Upper lobe of left lung (tissue), 4 donors: Measurements from ENCODE around the gene MROH7.

Source experiments
- EP300 ChIP-seq, 4 donors: sonication (generic); formaldehyde crosslinking; IDR thresholded peaks; one replicate each; pipeline ENCODE4 v1.5.1; 2017; ENCODE audit warnings: antibody characterized with exemption in 4 of 4, control low read depth in 2 of 4
- POLR2A ChIP-seq, 4 donors: fragments of 450-650 bp; IDR thresholded peaks; one replicate each; pipeline ENCODE4 v1.5.1; 2016 to 2017; ENCODE audit warnings: antibody characterized with exemption in 4 of 4, mild to moderate bottlenecking in 2 of 4

DNA sequence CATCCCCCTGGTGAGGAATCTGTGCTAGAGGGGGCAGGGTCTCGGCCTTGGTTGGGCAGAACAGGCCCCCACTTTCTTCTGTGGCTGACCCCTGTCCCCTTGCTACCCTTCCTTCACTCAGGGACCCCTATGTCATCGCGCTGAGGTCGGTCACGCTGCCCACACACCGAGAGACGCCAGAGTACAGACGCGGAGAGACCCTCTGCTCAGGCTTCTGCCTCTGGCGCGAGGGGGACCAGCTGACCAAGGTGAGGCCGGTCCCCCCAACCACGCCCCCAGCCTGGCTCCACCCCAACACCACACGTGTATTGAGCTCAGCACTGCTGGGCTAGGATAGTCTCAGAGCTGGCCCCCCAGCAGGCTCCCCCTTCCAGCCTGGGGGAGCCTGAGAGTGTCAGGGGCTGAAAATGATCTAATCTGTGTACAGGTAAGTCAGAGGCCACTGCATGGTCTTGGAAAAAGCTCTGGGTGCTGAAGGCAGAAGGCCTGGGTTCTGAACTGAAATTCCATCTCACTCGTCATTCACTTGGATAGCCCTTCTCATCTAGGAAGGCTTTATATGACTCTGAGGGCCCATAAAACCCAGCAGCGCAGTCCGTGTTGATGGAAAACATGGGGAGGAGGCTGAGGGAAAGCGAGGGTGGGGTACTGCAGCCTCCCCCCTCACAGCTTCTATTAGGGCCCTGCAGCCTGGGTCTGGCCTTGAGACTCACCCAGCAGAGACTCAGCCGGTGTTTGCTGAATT lies 33.6 kb upstream of the MROH7 start:
- TF ChIP-seq POLR2A (IDR thresholded peaks at IDR 0.05) (no peak), EP300 (IDR thresholded peaks at IDR 0.05) (no peak)
